GM23248 (cell line): ENCODE results near the gene CREB3L2. TPM values are rescaled to one million over a fixed set of nuclear protein-coding genes. Genes with fewer than 3 reads are reported as not detected.

Source experiments
- DNase-seq: peaks from one replicate; pipeline ENCODE4 v3.0.0-alpha.2; 2015
- H2AFZ ChIP-seq: fragments of 200-600 bp; sonication (generic); 2 replicates; pipeline ENCODE4 v1.6.1; 2016; ENCODE audit warnings: antibody characterized with exemption
- H3F3A ChIP-seq: fragments of 200-600 bp; sonication (generic); 2 replicates; pipeline ENCODE4 v1.6.1; 2016; ENCODE audit warnings: mild to moderate bottlenecking, antibody characterized with exemption, mixed run types; ENCODE audit not compliant: insufficient read depth
- H3K27ac ChIP-seq: fragments of 200-600 bp; sonication (generic); 2 replicates; pipeline ENCODE4 v1.5.1; 2016; ENCODE audit warnings: mild to moderate bottlenecking
- H3K27me3 ChIP-seq: fragments of 200-600 bp; sonication (generic); replicated peaks from 2 replicates; pipeline ENCODE4 v1.6.1; 2016; ENCODE audit warnings: mild to moderate bottlenecking; ENCODE audit not compliant: insufficient read depth
- H3K36me3 ChIP-seq: fragments of 200-600 bp; sonication (generic); 2 replicates; pipeline ENCODE4 v1.6.1; 2016; ENCODE audit warnings: low read depth, mild to moderate bottlenecking
- H3K4me1 ChIP-seq: fragments of 200-600 bp; sonication (generic); 2 replicates; pipeline ENCODE4 v1.6.1; 2016; ENCODE audit warnings: mild to moderate bottlenecking; ENCODE audit not compliant: insufficient read depth
- H3K4me2 ChIP-seq: fragments of 200-600 bp; sonication (generic); one replicate; pipeline ENCODE4 v1.6.1; 2016; ENCODE audit warnings: mild to moderate bottlenecking; ENCODE audit not compliant: unreplicated experiment
- H3K4me3 ChIP-seq: fragments of 200-600 bp; sonication (generic); 2 replicates; pipeline ENCODE4 v1.5.1; 2016; ENCODE audit warnings: mild to moderate bottlenecking
- H3K79me2 ChIP-seq: fragments of 200-600 bp; sonication (generic); 2 replicates; pipeline ENCODE4 v1.6.1; 2016; ENCODE audit warnings: mild to moderate bottlenecking; ENCODE audit not compliant: insufficient read depth
- H3K9ac ChIP-seq: fragments of 200-600 bp; sonication (generic); 2 replicates; pipeline ENCODE4 v1.6.1; 2016; ENCODE audit warnings: mild to moderate bottlenecking
- H3K9me2 ChIP-seq: fragments of 200-600 bp; sonication (generic); 2 replicates; pipeline ENCODE4 v1.6.1; 2016; ENCODE audit warnings: mixed run types, mild to moderate bottlenecking, moderate library complexity; ENCODE audit not compliant: insufficient read depth
- H3K9me3 ChIP-seq: fragments of 200-600 bp; sonication (generic); one replicate; pipeline ENCODE4 v1.6.1; 2017; ENCODE audit warnings: low read depth
- H4K20me1 ChIP-seq: fragments of 200-600 bp; sonication (generic); 2 replicates; pipeline ENCODE4 v1.6.0; 2016; ENCODE audit not compliant: insufficient read depth
- EZH2 ChIP-seq: fragments of 200-600 bp; sonication (generic); IDR thresholded peaks from 2 replicates; pipeline ENCODE4 v1.6.1; 2018; ENCODE audit warnings: antibody characterized with exemption, mild to moderate bottlenecking; ENCODE audit not compliant: insufficient read depth, poor library complexity, severe bottlenecking
- EZH2phosphoT487 ChIP-seq: fragments of 200-600 bp; sonication (generic); IDR thresholded peaks from 2 replicates; pipeline ENCODE4 v1.6.1; 2018; ENCODE audit warnings: antibody characterized with exemption, moderate library complexity, mild to moderate bottlenecking, low read depth; ENCODE audit not compliant: insufficient read depth
- WGBS, 2 experiments: methylation state at CpG; one replicate each; pipeline ENCODE4 v1.1.6; 2015 to 2017; ENCODE audit warnings: low lambda C conversion rate in 2 of 2, low coverage in 1 of 2; ENCODE audit errors: missing lambda C conversion rate in 2 of 2; 5-methylcytosine and 5-hydroxymethylcytosine counted together
- in situ Hi-C: fragments of 300-500 bp; cut with MboI; formaldehyde crosslinking; loops from 2 replicates; pipeline ENCODE4 v1.15.0; 2020
- polyA plus RNA-seq: library from polyadenylated mRNA; unstranded; fragments of >200 nt; fragmentation: Nextera tagmentation; extraction: Ambion mirVana; gene quantifications from 2 replicates; pipeline ENCODE4 v1.2.1, GENCODE V29; 2016
- total RNA-seq: library from RNA; depleted of rRNA; stranded (reverse); fragments of >200 nt; shearing (Covaris generic); gene quantifications from 2 replicates; pipeline ENCODE4 v1.2.3, GENCODE V29; 2014

The CREB3L2 gene
- total and polyA plus RNA-seq, 2 experiments from 2014 or later, result 43.7 to 53.7 TPM

DNA sequence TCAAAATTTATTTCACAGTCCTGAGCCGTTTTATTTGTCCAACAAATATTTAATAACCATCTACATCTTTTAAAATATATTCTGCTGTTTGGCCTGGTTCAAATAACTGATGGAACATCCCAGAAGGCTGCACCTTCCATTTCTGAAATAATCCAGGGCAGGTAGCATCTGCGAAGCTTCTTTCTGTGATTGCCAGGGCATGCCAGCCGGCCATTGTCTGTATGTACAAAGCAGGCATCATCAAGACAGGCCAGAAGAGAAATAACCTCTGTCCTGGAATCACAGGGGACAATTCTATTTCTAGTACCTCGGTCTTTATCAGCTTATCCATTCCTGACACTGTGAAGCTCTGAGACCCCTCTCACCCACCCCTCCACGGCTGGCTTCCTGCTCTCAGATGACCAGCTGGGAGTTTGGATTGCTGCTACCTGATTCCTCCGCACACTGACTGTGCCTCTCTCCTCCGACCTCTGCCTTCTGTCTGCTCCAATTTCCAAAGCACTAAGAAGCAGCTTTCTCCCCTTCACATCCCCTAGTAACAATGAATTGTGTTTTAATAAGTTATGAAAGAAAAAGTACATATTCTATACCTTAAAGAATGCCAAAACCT, 163.1 kb downstream of the CREB3L2 start:
- no peak for DNase-seq
- H3K4me3 ChIP-seq, result no peak overlapping the region
- H2AFZ ChIP-seq, result no peak overlapping the region
- no peak overlapping the region for H3K4me2 ChIP-seq
- H3K9me2 ChIP-seq, result no peaks in the 10 kb centered on the region
- H3K27me3 ChIP-seq, result no peaks in the 10 kb centered on the region
- 89 to 91% methylated on average over 7 of the region's 7 CpGs for WGBS, 2 experiments
- no peaks in the 10 kb centered on the region for H3K9me3 ChIP-seq
- peaks cover 66% of the 10 kb centered on the region for H3K79me2 ChIP-seq
- TF ChIP-seq EZH2 (no peak), EZH2phosphoT487 (no peak)
- peaks cover 7% of the 10 kb centered on the region; the same call in 1 of the 2 replicates for H3K36me3 ChIP-seq
- no peak overlapping the region for H3K9ac ChIP-seq
- H3K27ac ChIP-seq, result no peak overlapping the region
- peaks cover 21% of the 10 kb centered on the region for H3K4me1 ChIP-seq
- in situ Hi-C loops, result no loop called here
- no peaks in the 10 kb centered on the region for H4K20me1 ChIP-seq
- H3F3A ChIP-seq, result peaks cover 54% of the 10 kb centered on the region

DNA sequence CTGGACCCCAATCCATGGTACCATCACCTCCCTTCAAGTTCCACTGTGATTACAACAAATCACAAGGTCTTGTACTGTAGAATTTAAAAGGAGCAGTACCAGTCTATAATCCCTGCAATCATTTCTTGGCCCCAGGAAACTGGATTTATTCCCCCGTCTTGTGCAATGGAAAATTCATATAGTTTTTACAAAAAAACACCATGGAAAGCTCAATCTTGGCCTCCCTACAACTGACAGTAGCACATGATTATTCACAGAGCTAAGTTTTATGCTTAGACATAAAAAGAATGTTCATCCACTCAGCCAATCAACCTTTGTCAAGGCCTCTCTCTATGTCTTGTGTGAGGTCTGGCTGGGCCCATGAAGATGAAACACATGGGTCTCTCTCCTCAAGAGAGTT, 165.3 kb downstream of the CREB3L2 start:
- Histone ChIP-seq H3K27me3 (no peaks in the 10 kb centered on the region), H3K4me2 (no peak overlapping the region), H3K4me3 (no peak overlapping the region), H3K9me2 (no peaks in the 10 kb centered on the region), H3K27ac (peak overlapping the region; percentile 38), H3K4me1 (peaks cover 21% of the 10 kb centered on the region), H3K36me3 (peaks cover 14% of the 10 kb centered on the region), H3F3A (peaks cover 51% of the 10 kb centered on the region), H3K9me3 (no peaks in the 10 kb centered on the region), H2AFZ (no peak overlapping the region), H4K20me1 (no peaks in the 10 kb centered on the region), H3K9ac (no peak overlapping the region), H3K79me2 (peaks cover 61% of the 10 kb centered on the region)
- in situ Hi-C loops, result no loop called here
- no peak for DNase-seq
- TF ChIP-seq EZH2 (no peak), EZH2phosphoT487 (no peak)
- 64 to 93% methylated on average over 1 of the region's 1 CpG for WGBS, 2 experiments

GRCh38 chr7:137836113-137836509, 165.8 kb downstream of the CREB3L2 start:
- Histone ChIP-seq H4K20me1 (no peaks in the 10 kb centered on the region), H3K36me3 (peaks cover 16% of the 10 kb centered on the region), H3K9ac (peak overlapping the region; percentile 5; the same call in 1 of the 2 replicates), H2AFZ (no peak overlapping the region), H3K4me3 (no peak overlapping the region), H3K27me3 (no peaks in the 10 kb centered on the region), H3K79me2 (peaks cover 61% of the 10 kb centered on the region), H3F3A (peaks cover 48% of the 10 kb centered on the region), H3K9me2 (no peaks in the 10 kb centered on the region), H3K4me1 (peaks cover 21% of the 10 kb centered on the region), H3K27ac (peak overlapping the region; percentile 38), H3K4me2 (no peak overlapping the region), H3K9me3 (no peaks in the 10 kb centered on the region)
- DNase-seq, result peak; percentile 38
- TF ChIP-seq EZH2 (no peak), EZH2phosphoT487 (no peak)
- 75 to 78% methylated on average over 3 of the region's 3 CpGs for WGBS, 2 experiments
- in situ Hi-C loops, result no loop called here

- no peaks in the 10 kb centered on the region for H3K9me2 ChIP-seq
- H2AFZ ChIP-seq, result no peak overlapping the region
- no peaks in the 10 kb centered on the region for H4K20me1 ChIP-seq
- 59 to 64% methylated on average over 3 of the region's 3 CpGs for WGBS, 2 experiments
- no peak overlapping the region for H3K4me3 ChIP-seq
- H3F3A ChIP-seq, result peaks cover 49% of the 10 kb centered on the region
- H3K9ac ChIP-seq, result peak overlapping the region; percentile 5; the same call in 1 of the 2 replicates
- H3K4me2 ChIP-seq, result no peak overlapping the region
- TF ChIP-seq EZH2 (no peak), EZH2phosphoT487 (no peak)
- DNase-seq, result no peak
- peak overlapping the region; percentile 38 for H3K27ac ChIP-seq
- in situ Hi-C loops, result no loop called here
- no peaks in the 10 kb centered on the region for H3K9me3 ChIP-seq
- H3K36me3 ChIP-seq, result peaks cover 21% of the 10 kb centered on the region
- peaks cover 21% of the 10 kb centered on the region for H3K4me1 ChIP-seq
- H3K27me3 ChIP-seq, result no peaks in the 10 kb centered on the region
- H3K79me2 ChIP-seq, result peaks cover 61% of the 10 kb centered on the region
Measured at GRCh38 chr7:137835486-137836112, 166.3 kb downstream of the CREB3L2 start.
